Stimulated activated CD4-positive, alpha-beta T cell treated with anti-CD3 and anti-CD28 coated beads, Interleukin-15, amount 100 ng/mL, for 24 hours (primary cell): Measurements from ENCODE around the gene NOP53.
"Not testable (repeated sequence)": the region's sequence is repeated elsewhere in the genome, so short reads cannot be mapped to it uniquely, and the experiment has no call there.

Experiments
- DNase-seq: peaks from one replicate; pipeline ENCODE4 v3.0.0-alpha.2; 2020

Gene NOP53

DNA sequence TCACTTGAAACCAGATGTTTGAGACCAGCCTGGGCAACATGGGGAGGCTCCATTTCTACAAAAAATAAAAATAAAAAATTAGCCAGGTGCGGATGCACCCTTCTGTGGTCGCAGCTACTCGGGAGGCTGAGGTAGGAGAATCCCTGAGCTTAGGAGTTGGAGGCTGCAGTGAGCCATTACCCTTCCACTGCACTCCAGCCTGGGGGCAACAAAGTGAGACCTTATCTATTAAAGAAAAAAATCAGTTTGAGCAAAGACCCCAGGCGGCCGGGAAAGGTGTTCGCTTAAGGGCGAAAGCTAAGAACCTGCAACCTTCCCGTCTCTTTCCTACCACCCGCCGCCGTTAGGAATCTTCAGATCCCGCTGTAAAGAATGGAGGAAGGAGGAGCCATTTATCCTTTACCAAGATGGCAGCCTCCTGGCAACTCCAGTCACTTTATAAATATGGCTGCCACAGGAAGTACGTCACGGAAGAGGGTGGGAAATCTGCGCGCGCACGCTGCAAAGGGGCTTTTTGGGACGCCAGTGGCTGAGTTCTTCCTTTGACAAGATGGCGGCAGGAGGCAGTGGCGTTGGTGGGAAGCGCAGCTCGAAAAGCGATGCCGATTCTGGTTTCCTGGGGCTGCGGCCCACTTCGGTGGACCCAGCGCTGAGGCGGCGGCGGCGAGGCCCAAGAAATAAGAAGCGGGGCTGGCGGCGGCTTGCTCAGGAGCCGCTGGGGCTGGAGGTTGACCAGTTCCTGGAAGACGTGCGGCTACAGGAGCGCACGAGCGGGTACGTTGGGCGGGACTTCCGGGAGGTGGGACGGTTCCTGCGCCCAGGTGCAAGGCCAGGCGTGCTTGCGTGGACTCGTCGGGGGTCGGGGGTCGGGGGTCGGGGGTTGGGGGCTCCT is at the start of gene NOP53:
Gene NOP53 (plus strand): TSS at position 537 of the 892 bp plus-strand sequence. CDS start 14 bp downstream, at position 551.
- DNase-seq: peak; percentile 95

DNA sequence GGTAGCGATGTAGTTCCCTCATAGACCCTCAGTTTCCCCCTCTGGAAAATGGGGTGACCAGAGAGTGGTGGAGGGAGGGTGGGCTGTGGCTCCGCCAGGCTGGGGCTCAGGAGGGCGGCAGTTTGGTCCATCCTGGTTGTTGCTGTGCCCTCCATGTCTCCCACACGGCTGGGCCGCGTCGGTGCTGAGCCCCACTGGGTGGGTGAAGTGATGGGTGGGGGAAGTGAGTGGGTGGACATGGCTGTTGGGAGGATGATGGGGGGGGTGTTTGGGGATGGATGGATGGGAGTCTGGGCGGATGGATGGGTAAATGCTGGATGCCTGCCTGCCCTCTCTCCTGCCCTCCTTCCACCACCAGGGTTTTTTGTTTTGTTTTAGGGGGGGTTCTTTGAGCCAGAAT is 48.7 kb upstream of the NOP53 start:
- no peak for DNase-seq

DNA sequence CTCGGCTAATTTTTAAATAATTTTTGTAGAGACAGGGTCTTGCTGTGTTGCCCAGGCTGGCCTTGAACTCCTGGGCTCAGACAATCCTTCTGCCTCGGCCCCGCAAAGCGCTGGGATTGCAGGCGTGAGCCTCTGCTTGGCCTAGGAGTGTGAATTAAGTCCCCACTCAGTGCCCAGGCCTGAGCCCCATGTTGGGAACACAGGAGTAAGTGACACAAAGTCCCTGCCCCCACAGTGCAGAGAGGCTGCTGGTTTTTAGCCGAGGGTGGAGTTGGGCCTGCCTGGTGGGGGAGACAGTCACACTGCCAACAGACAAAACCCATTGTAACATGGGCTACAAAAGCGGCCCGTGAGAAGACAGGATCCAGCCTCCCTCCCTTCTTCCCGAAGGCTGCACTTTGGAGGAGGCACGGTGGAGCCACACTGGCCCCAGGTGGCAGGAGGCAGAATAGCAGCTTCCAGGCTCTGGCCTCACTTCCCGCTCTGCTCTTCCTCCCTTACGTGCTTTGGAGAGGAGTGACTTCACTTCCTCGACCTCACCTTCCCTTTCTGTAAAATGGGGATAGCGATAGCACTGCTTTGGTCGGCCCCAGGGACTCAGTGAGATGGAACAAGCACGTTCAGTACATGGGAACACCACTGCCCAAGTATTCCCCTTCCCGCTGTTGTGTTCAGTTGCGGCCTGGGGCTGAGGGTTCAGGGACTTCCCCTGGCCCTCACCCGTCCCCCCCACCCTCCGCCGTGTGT is 47.3 kb upstream of the NOP53 start:
- peak; percentile 64 for DNase-seq

DNA sequence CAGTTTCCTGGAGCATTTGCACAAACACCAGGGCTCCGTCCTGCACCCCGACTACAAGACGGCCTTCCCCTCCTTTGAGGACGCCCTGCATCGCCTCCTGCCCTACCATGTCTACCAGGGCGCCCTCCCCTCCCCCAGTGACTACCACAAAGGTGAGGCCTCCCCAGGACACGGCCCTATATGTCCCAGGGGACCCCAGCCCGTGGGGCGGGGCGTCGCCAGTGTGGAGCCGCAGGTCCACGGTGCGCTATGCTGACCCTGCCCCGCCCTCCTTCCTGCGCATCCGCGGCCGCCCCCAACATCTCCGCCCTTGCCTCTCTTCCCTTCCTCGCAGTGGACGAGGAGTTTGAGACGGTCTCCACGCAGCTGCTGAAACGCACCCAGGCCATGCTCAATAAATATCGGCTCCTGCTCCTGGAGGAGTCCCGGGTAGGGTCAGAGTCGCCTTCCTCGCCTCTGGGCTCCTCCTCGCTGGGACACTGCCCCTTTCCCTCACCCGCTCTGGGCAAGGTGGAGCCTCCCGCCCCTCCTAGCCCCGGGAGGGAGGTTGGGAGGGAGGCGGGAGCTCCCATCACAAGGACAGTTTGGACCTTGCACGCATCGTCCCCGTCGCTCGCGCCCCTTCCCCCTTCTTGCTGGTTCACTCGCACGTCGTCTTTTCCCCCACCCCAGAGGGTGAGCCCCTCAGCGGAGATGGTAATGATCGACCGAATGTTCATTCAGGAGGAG is 46.6 kb upstream of the NOP53 start:
- DNase-seq: no peak

DNA sequence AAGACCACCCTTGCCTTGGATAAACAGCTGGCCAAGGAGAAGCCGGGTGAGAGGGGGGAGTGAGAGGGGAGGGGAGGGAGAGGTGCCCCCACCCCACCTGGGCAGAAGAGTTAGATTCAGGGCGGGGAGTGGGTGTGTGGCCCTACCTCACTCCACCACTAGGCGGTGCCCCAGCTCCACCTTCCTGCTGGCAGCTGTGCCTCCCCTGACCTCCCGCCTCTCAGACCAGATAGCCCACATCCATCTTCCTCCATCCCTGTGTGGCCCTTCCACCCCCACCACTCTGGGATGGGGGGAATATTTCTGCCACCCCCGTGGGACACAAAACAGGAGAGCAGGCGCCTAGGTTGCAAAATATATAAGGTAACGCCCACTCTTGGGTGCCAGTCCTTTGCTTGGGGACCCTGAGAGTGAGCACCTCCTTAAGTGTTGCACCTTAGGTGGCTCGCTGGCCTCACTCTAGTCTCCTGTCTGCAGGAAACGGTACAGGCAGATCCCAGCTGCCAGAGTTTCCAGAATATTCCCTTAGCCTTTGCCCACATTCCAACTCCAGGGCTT is 45.9 kb upstream of the NOP53 start:
- peak; percentile 67 for DNase-seq

DNA sequence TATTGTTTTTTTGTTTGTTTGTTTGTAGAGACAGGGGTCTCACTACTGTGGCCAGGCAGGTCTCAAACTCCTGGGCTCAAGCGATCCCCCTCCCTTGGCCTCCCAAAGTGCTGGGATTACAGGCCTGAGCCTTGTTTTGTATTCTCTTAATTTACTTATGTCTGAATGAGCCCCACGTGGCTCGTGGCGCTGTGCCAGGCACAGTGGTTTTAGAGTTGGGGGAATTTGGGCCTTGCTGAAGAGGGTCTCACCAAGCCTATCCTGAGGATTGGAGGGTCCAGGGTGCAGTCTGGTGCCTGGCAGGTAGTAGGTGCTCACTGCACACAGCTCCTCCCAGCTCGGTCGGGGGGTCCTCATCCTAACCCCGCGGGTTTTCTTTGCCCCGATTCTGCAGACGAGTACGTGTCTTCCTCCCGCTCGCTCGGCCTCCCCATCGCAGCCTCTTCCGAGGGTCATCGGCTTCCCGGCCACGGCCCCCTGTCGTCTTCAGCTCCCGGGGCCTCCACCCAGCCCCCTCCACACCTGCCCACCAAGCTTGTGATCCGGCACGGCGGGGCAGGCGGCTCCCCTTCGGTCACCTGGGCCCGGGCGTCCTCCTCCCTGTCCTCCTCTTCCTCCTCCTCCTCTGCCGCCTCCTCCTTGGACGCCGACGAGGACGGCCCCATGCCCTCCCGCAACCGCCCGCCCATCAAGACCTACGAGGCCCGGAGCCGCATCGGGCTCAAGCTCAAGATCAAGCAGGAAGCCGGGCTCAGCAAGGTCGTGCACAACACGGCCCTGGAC is 44.2 kb upstream of the NOP53 start:
- no peak for DNase-seq

DNA sequence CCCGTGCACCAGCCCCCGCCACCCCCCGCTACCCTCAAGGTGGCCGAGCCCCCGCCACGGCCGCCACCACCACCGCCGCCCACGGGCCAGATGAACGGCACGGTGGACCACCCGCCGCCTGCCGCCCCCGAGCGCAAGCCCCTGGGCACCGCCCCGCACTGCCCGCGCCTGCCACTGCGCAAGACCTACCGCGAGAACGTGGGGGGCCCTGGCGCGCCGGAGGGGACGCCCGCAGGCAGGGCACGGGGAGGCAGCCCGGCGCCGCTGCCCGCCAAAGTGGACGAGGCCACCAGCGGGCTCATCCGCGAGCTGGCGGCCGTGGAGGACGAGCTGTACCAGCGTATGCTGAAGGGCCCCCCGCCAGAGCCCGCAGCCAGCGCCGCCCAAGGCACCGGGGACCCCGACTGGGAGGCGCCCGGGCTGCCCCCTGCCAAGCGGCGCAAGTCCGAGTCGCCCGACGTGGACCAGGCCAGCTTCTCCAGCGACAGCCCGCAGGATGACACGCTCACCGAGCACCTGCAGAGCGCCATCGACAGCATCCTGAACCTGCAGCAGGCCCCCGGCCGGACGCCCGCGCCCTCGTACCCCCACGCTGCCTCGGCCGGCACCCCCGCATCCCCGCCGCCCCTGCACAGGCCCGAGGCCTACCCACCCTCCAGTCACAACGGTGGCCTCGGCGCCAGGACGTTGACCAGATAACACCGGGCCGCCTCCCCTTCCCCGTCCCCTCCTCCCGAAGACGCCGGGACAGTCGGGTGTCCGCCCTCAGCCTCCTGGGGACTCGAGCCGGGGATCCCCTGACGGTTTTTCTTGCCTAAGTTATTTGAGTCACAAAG is 43.4 kb upstream of the NOP53 start:
- no peak for DNase-seq

DNA sequence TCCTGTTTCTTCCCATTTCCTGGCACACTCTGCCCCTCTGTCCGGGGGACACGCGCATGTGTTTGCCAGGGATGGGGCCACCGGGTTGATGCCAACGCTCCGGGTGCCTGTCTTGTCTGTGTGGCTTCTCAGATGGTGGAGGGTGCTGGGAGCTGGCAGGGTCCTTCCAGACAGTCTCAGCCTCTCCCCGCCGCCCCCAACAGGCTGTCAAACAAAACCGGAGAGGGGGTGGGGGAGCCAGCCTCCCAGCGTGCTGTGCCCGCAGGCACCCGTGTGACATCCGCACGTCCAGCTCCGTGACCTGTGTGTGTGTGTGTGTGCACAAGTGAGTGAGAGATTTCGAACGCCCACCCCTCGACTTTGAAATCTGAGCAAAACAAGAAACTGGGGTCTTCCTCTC is 42.7 kb upstream of the NOP53 start:
- no peak for DNase-seq

DNA sequence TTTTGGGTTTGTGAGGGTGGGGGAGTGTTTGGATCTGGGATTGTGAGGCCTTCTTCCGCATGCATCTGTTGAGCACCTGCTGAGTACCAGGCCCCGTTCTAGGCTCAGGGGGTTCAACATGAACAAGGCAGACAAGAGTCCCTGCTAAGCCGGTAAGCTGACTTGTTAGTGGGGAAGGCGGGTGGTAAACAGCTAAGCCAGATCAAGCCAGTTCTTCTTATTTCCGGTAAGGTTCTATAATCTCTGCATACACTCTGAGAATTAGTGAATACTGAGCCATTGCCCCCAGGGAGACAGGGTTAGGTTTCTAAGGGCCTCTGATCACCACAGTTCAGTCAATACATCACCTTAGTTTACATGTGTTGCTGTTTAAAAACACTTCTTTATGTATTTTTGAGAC is 42.0 kb upstream of the NOP53 start:
- no peak for DNase-seq

DNA sequence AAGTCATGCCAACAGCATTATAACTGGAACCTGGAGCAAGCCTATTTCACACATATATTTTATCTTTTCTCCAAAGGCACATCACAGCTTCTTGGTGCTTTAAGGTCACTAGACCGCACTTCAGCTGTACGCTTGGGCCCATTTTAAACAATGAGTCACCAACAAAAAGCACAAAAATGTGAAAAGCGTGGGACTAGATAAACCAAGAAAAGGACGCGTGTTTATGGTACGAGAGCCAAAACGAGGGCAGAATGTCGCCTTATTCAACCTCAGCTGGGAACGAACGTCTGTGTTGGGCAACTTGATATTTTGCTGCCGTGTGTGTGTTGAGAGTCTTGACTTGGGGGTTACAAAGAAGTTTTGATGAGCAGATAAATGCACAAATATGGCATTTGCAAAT is 41.3 kb upstream of the NOP53 start:
- no peak for DNase-seq

DNA sequence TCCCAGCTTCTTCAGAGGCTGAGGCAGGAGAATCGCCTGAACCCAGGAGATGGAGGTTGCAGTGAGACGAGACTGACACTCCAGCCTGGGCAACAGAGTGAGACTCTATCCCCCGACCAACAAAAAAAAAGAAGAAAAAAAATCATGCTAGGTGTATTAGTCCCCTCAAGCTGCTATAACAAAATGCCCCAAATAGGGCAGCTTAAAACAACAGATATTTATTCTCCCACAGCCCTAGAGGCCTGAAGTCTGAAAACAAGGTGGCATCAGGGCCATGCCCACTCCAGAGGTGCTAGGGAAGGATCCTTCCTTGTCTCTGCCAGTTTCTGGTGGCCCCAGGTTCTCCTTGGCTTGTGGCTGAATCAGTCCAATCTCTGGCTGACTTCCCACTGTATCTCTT is 40.7 kb upstream of the NOP53 start:
- DNase-seq: no peak

DNA sequence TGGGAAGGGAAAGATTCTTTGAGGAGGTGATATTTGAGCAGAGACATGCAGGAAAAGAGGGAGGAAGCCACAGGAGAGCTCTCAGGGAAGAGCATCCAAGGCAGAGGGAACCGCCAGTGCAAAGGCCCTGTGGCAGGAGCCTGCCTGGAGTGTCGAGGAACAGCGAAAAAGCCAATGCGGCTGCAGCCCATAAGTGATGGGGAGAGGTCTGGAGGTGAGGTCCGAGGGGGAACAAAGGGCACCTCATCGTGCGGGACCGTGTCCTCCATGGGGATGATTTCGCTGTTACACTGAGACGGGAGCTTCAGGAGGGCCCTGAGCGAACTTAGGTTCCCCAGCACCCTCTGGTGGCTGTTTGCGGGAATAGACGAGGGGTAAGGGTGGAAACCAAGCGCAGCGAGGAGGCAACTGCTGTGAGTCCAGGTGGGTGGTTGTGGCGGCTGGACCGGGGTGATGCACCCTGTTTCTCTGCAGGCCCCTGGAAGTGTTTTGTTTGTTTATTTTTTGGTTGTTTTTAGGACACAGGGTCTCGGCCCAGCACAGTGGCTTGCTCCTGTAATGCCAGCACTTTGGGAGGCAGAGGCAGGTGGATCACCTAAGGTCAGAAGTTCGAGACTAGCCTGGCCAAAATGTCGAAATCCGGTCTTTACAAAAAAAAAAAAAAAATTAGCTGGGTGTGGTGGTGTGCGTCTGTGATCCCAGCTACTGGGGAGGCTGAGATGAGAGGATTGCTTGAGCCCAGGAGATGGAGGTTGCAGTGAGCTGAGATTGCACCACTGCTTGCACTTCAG is 38.0 kb upstream of the NOP53 start:
- peak; percentile 85 for DNase-seq

DNA sequence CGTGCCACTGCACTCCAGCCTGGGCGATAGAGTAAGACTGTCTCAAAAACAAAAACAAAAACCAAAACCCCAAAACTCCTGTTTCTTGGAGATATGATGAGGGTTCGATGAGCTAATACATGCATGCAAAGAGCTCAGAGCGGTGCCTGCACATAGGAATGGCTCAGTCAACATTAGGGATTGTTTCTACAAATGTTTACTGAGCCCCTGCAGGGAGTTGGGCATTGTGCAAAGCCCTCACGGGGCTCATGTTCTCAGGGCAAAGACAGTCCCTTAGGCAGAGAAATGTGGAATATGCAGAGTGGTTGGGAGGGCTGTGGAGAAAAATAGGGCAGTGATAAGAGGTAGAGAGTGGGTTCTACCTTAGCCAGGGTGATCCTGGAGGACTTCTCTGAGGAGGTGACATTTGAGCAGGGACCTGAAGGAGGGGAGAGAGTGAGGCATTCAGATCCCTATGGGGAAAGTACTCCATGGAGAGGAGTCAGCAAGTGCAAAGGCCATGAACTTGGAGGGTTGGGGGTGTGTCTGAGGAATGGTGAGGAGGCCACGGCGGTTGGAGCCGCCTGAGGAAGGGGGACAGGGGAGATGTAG is 33.6 kb upstream of the NOP53 start:
- DNase-seq: no peak

DNA sequence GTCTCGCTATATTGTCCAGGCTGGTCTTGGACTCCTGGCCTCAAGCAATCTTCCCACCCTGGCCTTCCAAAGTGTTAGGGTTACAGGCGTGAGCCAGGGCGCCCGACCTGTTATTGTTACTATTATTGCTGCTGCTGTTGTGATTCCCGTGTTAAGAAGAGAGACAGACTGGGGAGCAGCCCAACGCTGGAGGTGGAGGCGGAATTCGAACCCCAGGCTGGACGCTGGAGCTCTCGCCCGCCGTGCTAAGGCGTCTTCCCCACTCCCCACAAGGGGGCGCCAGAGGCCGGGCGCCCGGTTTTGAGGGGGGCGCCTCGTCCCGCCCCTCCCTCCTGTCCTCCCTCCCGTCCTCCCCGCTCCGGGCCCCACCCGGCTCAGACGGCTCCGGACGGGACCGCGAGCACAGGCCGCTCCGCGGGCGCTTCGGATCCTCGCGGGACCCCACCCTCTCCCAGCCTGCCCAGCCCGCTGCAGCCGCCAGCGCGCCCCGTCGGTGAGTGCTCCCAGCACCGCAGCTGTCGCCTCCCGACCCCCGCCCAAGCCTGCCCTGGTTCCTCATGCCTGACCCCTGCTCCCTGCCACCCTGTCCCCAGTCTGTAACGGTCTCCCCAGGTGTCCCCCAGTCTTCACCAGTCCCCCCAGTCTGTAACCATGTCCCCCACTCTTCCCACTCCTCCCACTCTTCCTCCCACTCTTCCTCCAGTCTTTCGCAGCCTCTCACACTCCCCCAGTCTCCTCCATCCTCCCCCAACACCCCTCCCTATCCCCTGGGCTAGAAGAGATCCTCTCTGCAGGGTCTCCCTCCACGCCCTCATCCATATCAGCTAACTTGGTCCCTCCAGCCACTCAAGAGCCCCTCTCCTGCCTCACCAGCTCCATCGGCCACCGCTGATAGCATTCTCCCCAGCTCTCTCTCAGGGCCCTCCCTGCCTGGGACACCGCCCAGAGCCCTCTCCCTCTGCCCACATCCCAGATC is 32.0 kb upstream of the NOP53 start, which contains the start of gene EHD2:
Gene EHD2 (plus strand): TSS at position 377 of the 976 bp plus-strand sequence. CDS start 3,191 bp downstream, outside the sequence.
- DNase-seq: peak; percentile 64

DNA sequence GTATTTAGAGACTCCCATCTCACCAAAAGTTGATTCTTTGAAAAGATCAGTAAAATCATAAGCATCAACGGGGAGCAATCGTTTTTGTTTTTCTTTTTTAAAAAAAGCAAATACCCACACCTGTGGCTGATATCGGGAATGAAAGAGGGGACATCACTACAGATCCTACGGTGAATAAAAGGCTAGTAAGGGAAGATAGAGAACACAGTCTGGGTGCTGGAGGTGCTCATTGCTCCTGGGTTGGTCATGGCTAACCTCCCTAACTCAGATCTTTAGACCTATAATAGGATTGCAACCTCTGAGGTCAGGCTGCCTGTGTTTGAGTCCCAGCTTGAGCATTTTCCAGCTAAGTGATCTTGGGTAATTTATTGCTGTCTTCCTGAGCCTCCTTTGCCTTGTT is 31.0 kb upstream of the NOP53 start:
- no peak for DNase-seq

DNA sequence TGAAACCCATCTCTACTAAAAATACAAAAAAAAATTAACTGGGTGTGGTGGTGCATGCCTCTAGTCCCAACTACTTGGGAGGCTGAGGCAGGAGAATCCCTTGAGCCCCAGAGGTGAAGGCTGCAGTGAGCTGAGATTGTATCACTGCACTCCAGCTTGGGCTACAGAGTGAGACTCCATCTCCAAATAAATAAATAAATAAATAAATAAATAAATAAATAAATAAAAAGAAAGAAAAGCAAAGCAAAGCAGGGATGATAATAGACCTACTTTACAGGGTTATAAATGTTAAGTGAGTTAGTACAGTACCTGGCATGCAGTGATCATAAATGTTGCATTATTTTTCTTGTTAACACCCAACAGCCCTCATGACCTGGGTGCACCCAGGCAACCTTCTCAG is 30.5 kb upstream of the NOP53 start:
- DNase-seq: not testable (repeated sequence)

DNA sequence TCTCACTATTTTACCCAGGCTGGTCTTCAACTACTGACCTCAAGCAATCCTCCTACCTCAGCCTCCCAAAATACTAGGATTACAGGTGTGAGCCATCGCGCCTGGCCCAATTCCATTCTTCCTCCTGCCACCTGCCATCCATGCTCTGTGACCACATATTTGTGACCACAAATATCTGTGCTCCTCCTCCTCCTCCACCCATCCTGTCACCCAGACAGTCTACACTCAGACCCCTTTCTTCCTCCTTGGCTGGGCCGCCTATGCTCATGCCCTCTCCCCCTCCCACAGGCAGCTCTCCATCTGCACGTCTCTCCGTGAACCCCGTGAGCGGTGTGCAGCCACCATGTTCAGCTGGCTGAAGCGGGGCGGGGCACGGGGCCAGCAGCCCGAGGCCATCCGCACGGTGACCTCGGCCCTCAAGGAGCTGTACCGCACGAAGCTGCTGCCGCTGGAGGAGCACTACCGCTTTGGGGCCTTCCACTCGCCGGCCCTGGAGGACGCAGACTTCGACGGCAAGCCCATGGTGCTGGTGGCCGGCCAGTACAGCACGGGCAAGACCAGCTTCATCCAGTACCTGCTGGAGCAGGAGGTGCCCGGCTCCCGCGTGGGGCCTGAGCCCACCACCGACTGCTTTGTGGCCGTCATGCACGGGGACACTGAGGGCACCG is 28.9 kb upstream of the NOP53 start:
- no peak for DNase-seq

DNA sequence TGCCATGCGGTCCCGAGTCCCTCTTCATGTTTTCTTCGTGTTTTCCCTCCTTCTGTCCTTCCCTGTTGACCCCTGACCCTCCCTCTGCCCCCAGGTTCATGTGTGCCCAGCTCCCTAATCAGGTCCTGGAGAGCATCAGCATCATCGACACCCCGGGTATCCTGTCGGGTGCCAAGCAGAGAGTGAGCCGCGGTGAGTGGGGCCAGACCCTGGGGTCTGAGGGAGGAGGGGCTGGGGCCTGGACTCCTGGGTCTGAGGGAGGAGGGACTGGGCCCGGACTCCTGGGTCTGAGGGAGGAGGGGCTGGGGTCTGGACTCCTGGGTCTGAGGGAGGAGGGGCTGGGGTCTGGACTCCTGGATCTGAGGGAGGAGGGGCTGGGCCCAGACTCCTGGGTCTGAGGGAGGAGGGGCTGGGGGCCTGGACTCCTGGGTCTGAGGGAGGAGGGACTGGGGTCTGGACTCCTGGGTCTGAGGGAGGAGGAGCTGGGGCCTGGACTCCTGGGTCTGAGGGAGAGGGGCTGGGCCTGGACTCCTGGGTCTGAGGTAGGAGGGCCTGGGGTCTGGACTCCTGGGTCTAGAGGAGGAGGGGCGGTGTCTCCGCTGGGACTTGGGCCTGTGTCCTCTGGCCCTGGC is 26.8 kb upstream of the NOP53 start:
- DNase-seq: not testable (repeated sequence)
